ENCODE results near the gene MEX3C.

The MEX3C gene

DNA sequence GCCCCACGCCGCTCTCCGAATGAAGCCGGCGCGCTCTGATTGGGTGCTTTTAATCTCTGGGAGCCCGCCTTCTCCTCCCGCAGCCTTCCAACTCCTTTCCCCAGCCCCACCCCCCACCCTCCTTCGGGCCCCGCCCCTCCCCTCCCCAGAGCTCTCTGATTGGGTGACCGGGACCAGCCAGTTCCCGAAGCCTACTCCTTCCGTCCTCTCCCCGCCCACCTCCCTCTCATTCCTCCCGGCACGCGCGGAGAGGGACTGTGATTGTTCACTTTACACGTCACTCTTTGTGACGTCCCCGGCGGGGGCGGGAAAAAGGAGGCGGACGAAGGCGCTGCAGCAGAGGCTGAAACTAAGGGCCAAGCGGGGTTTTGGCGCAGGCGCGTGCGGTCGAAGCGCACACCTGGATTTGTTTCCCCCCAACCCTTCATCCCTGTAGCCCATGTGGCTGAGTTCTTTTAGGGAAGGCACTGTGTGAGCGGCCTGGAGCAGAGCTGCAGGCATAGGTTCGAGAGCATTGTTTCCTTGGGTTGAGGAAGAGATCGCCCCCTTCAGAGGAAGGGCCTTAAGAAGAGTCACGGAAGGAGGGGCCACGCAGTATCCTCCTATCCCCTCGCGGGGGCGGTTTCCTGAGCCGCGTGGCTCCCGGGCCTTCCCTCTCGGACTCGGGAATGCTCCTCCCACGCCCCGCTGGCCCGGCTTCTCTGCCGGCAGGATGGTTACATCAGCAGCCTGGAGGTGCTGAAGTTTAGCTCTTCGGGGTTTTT is at the start of gene MEX3C:
MEX3C (minus strand) TSS at position 21 of the 764 bp plus-strand sequence. CDS start 361 bp downstream, outside the sequence.
- peak; percentile 90 for DNase-seq

DNA sequence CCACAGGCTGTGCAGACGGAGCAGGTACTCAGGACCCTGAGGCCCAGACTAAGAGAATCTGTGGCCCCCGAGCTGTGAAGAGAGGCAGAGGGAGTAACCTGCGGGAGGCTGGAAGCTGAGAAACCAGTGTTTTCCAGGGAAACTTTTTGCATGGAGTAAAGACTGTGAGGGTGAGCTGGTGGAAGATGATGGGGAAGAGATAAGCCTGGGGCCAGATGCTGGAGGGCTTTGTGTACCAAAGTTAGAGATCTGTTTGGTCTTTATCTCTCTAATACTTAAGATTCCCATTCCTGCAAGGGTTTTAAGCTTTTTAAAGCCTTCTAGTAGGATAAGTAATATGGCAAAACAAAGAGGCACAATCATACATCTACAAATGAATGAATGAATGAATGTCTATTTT is 43.7 kb upstream of the MEX3C start:
- DNase-seq: no peak

GRCh38 chr18:51236225-51236624 is 38.7 kb upstream of the MEX3C start:
- DNase-seq: no peak

- no peak for DNase-seq
These were observed 37.7 kb upstream of the MEX3C start for GRCh38 chr18:51235009-51235789.

DNA sequence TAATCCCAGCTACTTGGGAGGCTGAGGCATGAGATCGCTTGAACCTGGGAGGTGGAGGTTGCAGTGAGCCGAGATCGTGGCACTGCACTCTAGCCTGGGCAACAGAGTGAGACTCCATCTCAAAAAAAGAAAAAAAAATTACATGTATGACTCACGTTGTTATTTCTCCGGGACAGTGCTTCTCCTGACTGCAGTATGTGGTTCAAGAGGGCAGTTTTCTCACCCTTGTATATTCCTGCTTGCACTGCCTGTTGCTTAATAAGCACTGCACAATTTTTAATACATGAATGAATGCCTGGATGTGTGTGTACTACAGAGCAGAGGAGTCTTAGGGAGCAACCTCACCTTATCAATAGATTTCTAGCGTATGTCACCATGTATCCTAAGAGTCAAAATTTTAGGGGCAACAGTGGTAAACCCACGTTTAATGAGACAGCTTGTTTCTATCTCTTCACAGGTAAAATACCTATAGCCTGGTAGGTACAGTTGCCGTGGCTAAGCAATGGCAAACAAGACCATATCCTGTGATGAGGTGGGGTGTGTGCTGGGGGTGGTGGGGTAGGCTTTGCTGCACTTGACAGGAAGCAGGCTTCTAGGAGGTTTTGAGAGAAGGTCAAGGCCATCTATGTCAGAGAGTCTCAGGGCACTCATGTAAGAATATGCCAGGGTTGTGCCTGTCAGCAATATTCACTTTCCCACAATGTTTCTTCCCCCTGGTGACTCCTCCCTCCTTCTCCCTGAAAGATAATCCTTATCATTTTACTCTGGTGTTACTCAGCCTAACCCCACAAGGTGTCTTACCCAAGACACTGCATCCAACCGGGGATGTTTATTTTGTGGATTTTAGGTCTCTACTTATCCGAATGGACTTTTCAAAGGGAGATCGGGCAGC is 36.9 kb upstream of the MEX3C start:
- DNase-seq: no peak

GRCh38 chr18:51229328-51229727 is 31.8 kb upstream of the MEX3C start:
- no peak for DNase-seq

DNA sequence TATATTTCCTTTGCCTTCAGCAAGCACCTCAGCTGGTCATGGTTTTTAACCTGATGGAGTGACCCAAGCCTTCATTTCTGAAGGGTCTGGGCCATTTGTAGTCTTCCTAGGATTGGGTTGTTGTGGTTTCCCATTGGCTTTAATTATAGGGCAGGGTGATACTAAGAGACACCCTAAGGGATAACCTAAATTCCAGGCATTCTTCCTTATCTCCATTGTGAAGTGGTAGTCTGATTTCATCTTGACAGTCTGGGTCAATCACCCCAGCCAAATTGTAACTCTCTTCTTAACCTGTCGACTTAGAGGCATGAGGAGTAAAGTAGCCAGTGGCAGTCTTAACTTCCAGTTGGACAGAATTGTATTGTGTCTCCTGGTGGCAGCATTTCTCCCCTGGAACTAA is 30.2 kb upstream of the MEX3C start:
- no peak for DNase-seq

DNA sequence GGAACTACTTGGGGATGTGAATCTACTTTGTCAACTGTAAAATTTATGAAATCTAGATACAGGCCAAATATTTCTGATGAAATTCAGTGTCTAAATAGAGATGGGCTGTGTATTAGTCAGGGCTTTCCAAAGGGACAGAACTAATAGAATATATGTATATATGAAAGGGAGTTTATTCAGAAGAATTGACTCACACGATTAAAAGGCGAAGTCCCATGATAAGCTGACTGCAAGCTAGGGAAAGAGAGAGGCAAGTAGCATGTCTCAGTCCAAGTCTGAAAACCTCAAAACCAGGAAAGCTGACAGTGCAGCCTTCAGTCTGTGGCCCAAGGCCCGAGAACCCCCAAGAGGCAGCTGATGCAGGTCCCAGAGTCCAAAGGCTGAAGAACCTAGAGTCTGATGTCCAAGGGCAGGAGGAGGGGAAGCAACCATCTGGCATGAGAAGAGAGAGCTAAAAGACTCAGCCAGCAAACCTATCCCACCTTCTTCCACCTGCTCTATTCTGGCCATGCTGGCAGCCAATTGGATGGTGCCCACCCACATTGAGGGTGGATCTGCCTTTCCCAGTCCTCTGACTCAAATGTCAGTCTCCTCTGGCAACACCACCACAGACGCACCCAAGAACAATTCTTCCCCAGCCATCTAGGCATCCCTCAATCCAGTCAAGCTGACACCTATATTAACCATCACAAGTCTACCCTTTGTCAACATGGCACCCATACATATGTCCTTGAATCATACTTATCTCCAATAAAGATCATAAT is 29.3 kb upstream of the MEX3C start:
- DNase-seq: no peak

- DNase-seq: no peak
These were observed 28.6 kb upstream of the MEX3C start for GRCh38 chr18:51226068-51226467.

- DNase-seq: no peak
These were observed 15.1 kb upstream of the MEX3C start for GRCh38 chr18:51212606-51213005.

DNA sequence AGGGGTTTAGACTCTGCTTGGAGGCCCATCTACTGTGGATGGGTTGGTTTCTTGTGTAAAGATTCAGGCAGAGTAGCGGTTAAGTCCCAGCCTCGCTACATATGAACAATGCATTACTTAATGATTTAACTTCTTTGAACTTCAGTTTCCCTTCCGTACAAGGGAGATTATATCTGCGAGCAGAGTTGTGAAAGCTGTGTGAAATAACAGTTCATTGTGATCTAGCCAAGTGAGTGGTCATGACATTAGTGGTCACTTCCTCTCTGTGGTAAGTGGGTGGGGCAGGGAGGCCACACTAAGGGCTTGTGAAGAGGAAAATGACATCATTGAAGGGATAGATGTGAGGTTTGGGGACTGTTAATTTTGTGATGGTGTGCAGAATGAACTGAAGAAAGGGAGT is 14.1 kb upstream of the MEX3C start:
- no peak for DNase-seq

- DNase-seq: no peak
These were observed 445 bp downstream of the MEX3C start for GRCh38 chr18:51196811-51197660.

GRCh38 chr18:51196118-51196810 is 1.2 kb downstream of the MEX3C start:
- no peak for DNase-seq

DNA sequence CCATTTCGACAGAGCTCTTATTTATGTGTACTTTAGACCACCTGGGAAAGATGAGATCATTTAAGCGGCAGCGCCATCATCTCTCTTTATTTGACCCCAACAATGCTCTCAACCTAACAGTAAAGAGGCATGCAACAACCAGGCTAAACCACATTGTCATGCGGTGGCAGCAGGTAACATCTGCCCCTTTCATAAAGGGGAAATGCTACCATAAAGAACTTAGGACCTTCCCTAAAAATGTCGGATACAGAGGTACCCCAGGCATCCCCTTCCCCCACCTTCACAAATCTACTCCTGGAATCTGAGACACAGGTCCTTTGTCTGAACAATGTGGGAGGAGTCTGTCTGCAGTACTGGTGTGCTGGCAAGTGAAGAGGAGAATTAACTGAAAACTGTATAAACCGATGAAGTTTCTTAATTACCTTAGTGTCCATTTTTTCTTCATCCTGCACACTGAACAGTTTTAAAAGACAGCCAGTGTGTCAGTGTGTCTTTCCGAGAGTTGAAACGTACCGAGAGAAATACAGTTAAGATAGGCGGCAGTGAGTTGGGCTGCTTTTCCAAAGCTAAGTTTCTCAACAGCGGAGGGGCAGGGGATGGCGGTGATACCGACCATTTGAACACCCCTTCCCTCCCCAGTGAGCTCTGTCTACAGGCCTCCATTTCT is 1.9 kb downstream of the MEX3C start:
- DNase-seq: no peak

GRCh38 chr18:51195086-51195450 is 2.4 kb downstream of the MEX3C start:
- DNase-seq: no peak

DNA sequence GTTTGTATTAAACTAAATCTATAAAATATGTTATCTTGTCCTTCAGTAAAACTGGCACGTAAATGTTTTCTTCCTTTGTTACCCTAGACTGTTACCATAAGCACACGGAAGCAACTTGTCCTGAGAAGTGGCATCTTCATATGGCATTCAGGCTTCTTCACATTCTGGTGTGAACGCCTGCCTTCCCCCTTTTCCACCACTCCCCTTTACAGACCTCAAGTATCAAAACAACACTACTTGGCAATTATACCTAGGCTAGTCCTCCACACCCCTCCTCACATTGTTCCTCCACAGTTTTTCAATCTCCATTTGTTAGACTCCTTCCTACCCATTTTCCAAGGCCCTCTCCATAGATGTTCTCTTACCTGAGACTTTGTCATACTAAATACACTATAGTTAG is 2.9 kb downstream of the MEX3C start:
- DNase-seq: no peak

GRCh38 chr18:51193621-51194287 is 3.7 kb downstream of the MEX3C start:
- DNase-seq: no peak

DNA sequence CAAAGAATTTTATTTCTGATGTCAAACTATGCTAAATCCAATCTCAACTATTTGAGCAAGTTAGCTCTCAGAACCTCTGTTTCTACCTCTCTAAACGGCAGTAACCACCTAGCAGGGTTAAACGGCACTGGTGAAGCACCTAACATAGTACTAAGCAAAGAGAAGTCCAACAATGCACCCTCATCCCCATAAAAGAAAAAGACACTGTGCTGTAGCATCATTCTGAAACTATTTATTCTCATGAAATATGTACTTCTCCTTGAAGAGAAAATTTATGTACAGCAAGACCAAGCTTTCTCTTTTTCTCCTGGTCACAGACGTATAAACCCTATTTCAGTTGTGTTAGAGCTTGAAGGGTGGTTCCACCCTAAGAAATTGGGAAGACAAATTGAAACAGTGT is 4.8 kb downstream of the MEX3C start:
- DNase-seq: no peak

DNA sequence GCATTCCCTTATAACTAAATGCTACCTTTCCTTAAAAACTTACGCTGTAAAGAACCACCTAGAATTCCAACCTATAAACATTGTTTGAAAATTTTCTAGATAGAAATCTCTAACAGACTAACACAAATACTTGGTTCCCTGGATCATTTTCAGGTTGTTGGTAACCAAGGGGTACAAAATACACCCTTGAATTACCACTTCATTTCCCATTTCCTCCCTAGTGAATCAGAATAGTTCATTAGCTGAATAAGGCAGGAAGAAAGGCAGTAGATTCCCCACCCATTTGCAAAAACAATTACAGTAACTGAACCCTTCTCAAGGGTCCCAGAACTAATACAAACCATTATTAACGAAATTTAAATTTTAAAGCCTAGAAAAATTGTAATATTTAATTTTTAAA is 5.5 kb downstream of the MEX3C start:
- DNase-seq: no peak

All from NCI-H2081 treated with DMSO at 0.1 percent for 48 hours (cell line).